Progenitor cell of endocrine pancreas (in vitro differentiated cells): Measurements from ENCODE around the gene NAA10. TPM values are rescaled to one million over a fixed set of nuclear protein-coding genes. Genes with fewer than 3 reads are reported as not detected.
A peak's percentile ranks its signal among the peaks of the same experiment; 100 is the strongest.

Source experiments
- DNase-seq: peaks from one replicate; pipeline ENCODE4 v3.0.0; 2021; ENCODE audit warnings: low spot score; ENCODE audit not compliant: unreplicated experiment
- H3K27ac Mint-ChIP-seq: 2 replicates; pipeline ENCODE4 v1.8.0; 2021; ENCODE audit warnings: mild to moderate bottlenecking, moderate library complexity, mixed read lengths
- H3K27me3 Mint-ChIP-seq: 2 replicates; pipeline ENCODE4 v1.8.0; 2021; ENCODE audit warnings: mixed read lengths
- H3K36me3 Mint-ChIP-seq: 2 replicates; pipeline ENCODE4 v1.8.0; 2022; ENCODE audit warnings: mixed read lengths; ENCODE audit not compliant: insufficient read depth
- H3K4me1 Mint-ChIP-seq: 2 replicates; pipeline ENCODE4 v1.8.0; 2021; ENCODE audit warnings: low read depth, mixed read lengths
- H3K4me3 Mint-ChIP-seq: 2 replicates; pipeline ENCODE4 v1.8.0; 2021; ENCODE audit warnings: low read depth, mild to moderate bottlenecking, moderate library complexity, mixed read lengths
- H3K9me3 Mint-ChIP-seq: 2 replicates; pipeline ENCODE4 v1.8.0; 2021; ENCODE audit warnings: low read depth, mixed read lengths
- CTCF ChIP-seq: fragments of 200-600 bp; sonication (generic); IDR thresholded peaks from one replicate; pipeline ENCODE4 v1.5.0; 2021; ENCODE audit warnings: antibody characterized with exemption, mild to moderate bottlenecking; ENCODE audit not compliant: unreplicated experiment
- total RNA-seq: library from RNA; stranded (reverse); gene quantifications from 2 replicates; pipeline ENCODE4 v1.2.1, GENCODE V29; 2021

The NAA10 gene
- total RNA-seq, 1 donor from 2014 or later, result 85.3 TPM

GRCh38 chrX:153951683-153952372 is 17.0 kb upstream of the NAA10 start:
- no peak for DNase-seq
- H3K27ac Mint-ChIP-seq, result no peak overlapping the region
- peaks cover 35% of the 10 kb centered on the region for H3K36me3 Mint-ChIP-seq
- H3K27me3 Mint-ChIP-seq, result no peaks in the 10 kb centered on the region
- peaks cover 3% of the 10 kb centered on the region for H3K4me1 Mint-ChIP-seq
- no peak overlapping the region for H3K4me3 Mint-ChIP-seq
- TF ChIP-seq CTCF, result no peak
- H3K9me3 Mint-ChIP-seq, result no peaks in the 10 kb centered on the region

DNA sequence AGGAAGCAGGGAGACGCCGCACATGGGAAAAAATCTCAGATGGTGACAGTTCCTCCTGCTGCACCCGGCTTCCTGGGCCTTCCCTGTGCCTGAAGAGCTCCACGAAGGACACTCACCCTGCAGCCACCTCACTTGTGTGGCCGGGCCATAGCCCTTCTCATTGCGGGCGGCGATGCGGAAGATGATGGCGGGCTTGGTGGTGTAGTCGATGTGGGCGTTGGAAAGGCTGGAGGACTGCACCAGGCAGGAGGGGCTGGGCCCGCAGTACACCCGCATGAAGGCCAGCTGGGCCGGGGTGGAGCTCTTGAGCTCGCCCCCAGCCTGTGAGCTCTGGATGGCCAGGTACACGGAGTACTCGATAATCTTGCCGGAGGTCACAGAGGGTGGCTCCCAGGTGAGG is 15.3 kb upstream of the NAA10 start:
- Mint-ChIP-seq H3K27me3 (no peaks in the 10 kb centered on the region), H3K9me3 (no peaks in the 10 kb centered on the region), H3K4me3 (no peak overlapping the region), H3K4me1 (peaks cover 3% of the 10 kb centered on the region), H3K27ac (peak overlapping the region; percentile 56), H3K36me3 (peaks cover 32% of the 10 kb centered on the region)
- DNase-seq, result no peak
- no peak for TF ChIP-seq CTCF

- H3K4me1 Mint-ChIP-seq, result peaks cover 4% of the 10 kb centered on the region
- peak overlapping the region; percentile 62 for H3K27ac Mint-ChIP-seq
- peaks cover 27% of the 10 kb centered on the region for H3K36me3 Mint-ChIP-seq
- no peak for TF ChIP-seq CTCF
- no peak for DNase-seq
- no peak overlapping the region for H3K4me3 Mint-ChIP-seq
- no peaks in the 10 kb centered on the region for H3K27me3 Mint-ChIP-seq
- H3K9me3 Mint-ChIP-seq, result no peaks in the 10 kb centered on the region
Observed at GRCh38 chrX:153948847-153949805, 14.3 kb upstream of the NAA10 start.

DNA sequence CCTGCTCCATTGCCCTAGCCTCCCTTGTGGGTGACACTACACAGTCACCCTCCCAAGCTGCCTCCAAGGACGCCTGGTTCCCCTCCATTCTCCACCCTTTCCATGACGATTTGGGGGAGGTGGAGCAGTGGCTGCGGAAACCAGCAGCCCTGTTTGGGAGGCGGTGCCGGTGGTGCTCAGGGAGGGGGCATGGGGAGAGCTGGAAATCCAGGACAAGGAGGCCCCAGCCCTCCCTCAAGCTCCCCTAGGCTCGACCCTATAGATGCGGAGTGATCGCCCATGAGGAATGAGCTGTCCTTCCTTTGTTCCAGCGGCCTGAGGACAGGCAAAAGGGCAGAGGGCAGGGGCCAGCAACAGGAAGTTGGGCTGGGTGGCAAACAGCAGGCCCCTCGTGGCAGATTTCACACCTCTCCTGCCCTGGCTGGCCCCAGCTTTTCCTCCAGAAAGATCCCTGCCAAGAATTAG is 13.2 kb upstream of the NAA10 start:
- Mint-ChIP-seq H3K27ac (peak overlapping the region; percentile 62), H3K36me3 (peaks cover 22% of the 10 kb centered on the region), H3K9me3 (no peaks in the 10 kb centered on the region), H3K27me3 (no peaks in the 10 kb centered on the region), H3K4me3 (no peak overlapping the region), H3K4me1 (peaks cover 4% of the 10 kb centered on the region)
- DNase-seq, result no peak
- no peak for TF ChIP-seq CTCF

DNA sequence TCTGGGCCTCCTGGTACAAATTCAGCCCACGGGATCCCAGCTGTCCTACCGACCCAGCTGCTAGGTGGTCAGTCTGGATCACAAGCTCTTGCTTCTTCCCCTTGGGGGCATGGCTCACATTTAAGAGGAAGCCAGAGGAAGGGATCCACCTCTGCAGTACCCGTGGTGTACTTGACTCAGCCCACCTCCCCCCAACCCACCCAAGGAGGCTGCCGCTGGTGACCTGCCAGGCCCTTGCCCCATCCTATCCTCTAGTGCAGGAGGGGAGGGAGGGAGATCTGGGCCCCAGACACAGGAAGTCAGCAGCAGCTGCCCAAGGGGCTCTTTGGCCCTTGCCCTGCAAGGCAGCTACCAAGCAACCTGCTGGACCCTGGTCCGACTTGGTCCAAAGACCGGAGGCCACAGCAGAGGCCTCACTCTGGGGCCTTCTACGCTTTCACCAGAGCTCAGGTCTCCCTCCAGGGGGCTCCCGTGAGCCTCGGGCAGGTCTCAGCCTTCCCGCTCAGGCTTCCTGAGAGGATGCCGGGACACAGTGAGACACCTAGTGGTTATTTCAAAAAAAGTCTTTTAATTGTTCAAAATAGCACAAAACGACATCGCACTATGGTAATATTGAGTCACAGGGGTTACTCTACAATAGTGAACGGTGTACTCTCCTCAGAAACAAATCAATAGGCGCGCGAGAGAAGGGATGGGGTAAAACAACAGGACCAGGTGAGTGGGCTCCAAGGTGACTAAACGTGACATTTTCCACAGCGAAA is 12.4 kb upstream of the NAA10 start:
- TF ChIP-seq CTCF, result peak; percentile 88
- peak; percentile 71 for DNase-seq
- Mint-ChIP-seq H3K27me3 (no peaks in the 10 kb centered on the region), H3K9me3 (no peaks in the 10 kb centered on the region), H3K36me3 (peaks cover 22% of the 10 kb centered on the region), H3K4me3 (no peak overlapping the region), H3K27ac (no peak overlapping the region), H3K4me1 (peaks cover 4% of the 10 kb centered on the region)
